Astrocyte (in vitro differentiated cells and primary cell): ENCODE data around the gene FMO5. TPM values are rescaled to one million over a fixed set of nuclear protein-coding genes. Genes with fewer than 3 reads are reported as not detected.

Experiments used
- DNase-seq: peaks from one replicate; pipeline ENCODE4 v3.0.0-alpha.2; 2010; ENCODE audit warnings: low read depth
- FAIRE-seq: peaks from 2 replicates; lab custom pipeline; 2011; peaks lifted over from hg19 to GRCh38; lab: Jason Lieb, UNC
- H2AFZ ChIP-seq: 2 replicates; pipeline ENCODE4 v1.6.0; 2012; ENCODE audit warnings: low read depth, low read length, inconsistent platforms
- H3K27ac ChIP-seq: 2 replicates; pipeline ENCODE4 v1.5.1; 2011; ENCODE audit warnings: low read depth, low read length, inconsistent platforms
- H3K27me3 ChIP-seq: 2 replicates; pipeline ENCODE4 v1.6.0; 2011; ENCODE audit warnings: low read length, inconsistent platforms; ENCODE audit not compliant: insufficient read depth
- H3K36me3 ChIP-seq: 2 replicates; pipeline ENCODE4 v1.5.1; 2011; ENCODE audit warnings: low read length, inconsistent platforms; ENCODE audit not compliant: insufficient read depth
- H3K4me1 ChIP-seq: 2 replicates; pipeline ENCODE4 v1.5.1; 2011; ENCODE audit warnings: low read length, inconsistent platforms; ENCODE audit not compliant: insufficient read depth
- H3K4me2 ChIP-seq: 2 replicates; pipeline ENCODE4 v1.6.0; 2012; ENCODE audit warnings: low read length, inconsistent platforms
- H3K4me3 ChIP-seq: 2 replicates; pipeline ENCODE4 v1.5.1; 2011; ENCODE audit warnings: low read depth, mild to moderate bottlenecking, low read length, inconsistent platforms; ENCODE audit not compliant: insufficient read depth
- H3K79me2 ChIP-seq: 2 replicates; pipeline ENCODE4 v1.6.0; 2012; ENCODE audit warnings: mild to moderate bottlenecking, low read length, inconsistent platforms; ENCODE audit not compliant: insufficient read depth
- H3K9ac ChIP-seq: 2 replicates; pipeline ENCODE4 v1.6.0; 2012; ENCODE audit warnings: mild to moderate bottlenecking, low read length, inconsistent platforms
- H3K9me3 ChIP-seq: 2 replicates; pipeline ENCODE4 v1.5.1; 2012; ENCODE audit warnings: low read depth, mild to moderate bottlenecking, low read length, inconsistent platforms; ENCODE audit not compliant: insufficient read depth
- H4K20me1 ChIP-seq: 2 replicates; pipeline ENCODE4 v1.6.0; 2012; ENCODE audit warnings: low read length, inconsistent platforms; ENCODE audit not compliant: insufficient read depth
- H3K27ac Mint-ChIP-seq: one replicate; pipeline ENCODE4 v1.8.0; 2021; ENCODE audit warnings: mild to moderate bottlenecking, mixed read lengths; ENCODE audit not compliant: unreplicated experiment
- H3K27me3 Mint-ChIP-seq: one replicate; pipeline ENCODE4 v1.8.0; 2021; ENCODE audit warnings: low read depth, mixed read lengths; ENCODE audit not compliant: unreplicated experiment
- H3K36me3 Mint-ChIP-seq: one replicate; pipeline ENCODE4 v1.8.0; 2021; ENCODE audit warnings: low read depth, mixed read lengths; ENCODE audit not compliant: unreplicated experiment
- H3K4me1 Mint-ChIP-seq: one replicate; pipeline ENCODE4 v1.8.0; 2021; ENCODE audit warnings: low read depth, mixed read lengths; ENCODE audit not compliant: unreplicated experiment
- H3K4me3 Mint-ChIP-seq: one replicate; pipeline ENCODE4 v1.8.0; 2021; ENCODE audit warnings: mild to moderate bottlenecking, moderate library complexity, mixed read lengths; ENCODE audit not compliant: unreplicated experiment
- H3K9me3 Mint-ChIP-seq: one replicate; pipeline ENCODE4 v1.8.0; 2021; ENCODE audit warnings: mild to moderate bottlenecking, mixed read lengths; ENCODE audit not compliant: unreplicated experiment
- EZH2 ChIP-seq: IDR thresholded peaks from 2 replicates; pipeline ENCODE4 v1.6.1; 2012; ENCODE audit warnings: mild to moderate bottlenecking, low read length, inconsistent platforms; ENCODE audit not compliant: insufficient read depth
- total RNA-seq: library from RNA; stranded (reverse); gene quantifications from 2 replicates; pipeline ENCODE4 v1.2.1, GENCODE V29; 2021
- TF ChIP-seq, protein P1 (sequence below): IDR thresholded peaks from 2 replicates; pipeline ENCODE4 v1.5.1; 2011; ENCODE audit warnings: low read depth, mild to moderate bottlenecking, inconsistent platforms, low read length, moderate library complexity; ENCODE audit not compliant: insufficient read depth

The FMO5 gene
- total RNA-seq, 1 donor from 2014 or later, result 1.0 TPM

DNA sequence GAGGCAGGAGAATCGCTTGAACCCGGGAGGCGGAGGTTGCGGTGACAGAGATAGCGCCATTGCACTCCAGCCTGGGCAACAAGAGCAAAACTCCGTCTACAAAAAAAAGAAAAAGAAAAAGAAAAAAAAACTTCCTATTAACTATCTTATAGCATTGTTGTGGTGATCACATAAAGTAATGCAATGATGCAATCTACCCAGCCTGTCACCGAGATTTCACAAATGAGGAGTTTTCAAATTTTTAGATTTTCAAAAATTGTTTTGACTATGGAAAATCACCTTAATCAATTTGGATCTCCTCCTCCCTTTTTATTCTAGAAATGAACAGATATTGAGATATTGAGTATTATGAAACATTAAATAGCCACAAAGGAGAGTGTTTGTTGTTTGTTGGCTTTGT, 8.0 kb downstream of the FMO5 start:
- DNase-seq (no peak), FAIRE-seq (no peak)
- Histone ChIP-seq H3K4me3 (no peak overlapping the region), H3K9ac (no peak overlapping the region), H2AFZ (no peak overlapping the region), H3K4me1 (no peaks in the 10 kb centered on the region), H3K79me2 (no peaks in the 10 kb centered on the region), H3K27me3 (no peaks in the 10 kb centered on the region), H3K36me3 (no peaks in the 10 kb centered on the region), H3K9me3 (no peaks in the 10 kb centered on the region), H3K4me2 (no peak overlapping the region), H3K27ac (no peak overlapping the region), H4K20me1 (no peaks in the 10 kb centered on the region)
- H3K9me3 Mint-ChIP-seq, result no peaks in the 10 kb centered on the region
- peaks cover 14% of the 10 kb centered on the region for H3K4me1 Mint-ChIP-seq
- no peaks in the 10 kb centered on the region for H3K36me3 Mint-ChIP-seq
- no peak for TF ChIP-seq EZH2
- TF ChIP-seq, protein P1, sequence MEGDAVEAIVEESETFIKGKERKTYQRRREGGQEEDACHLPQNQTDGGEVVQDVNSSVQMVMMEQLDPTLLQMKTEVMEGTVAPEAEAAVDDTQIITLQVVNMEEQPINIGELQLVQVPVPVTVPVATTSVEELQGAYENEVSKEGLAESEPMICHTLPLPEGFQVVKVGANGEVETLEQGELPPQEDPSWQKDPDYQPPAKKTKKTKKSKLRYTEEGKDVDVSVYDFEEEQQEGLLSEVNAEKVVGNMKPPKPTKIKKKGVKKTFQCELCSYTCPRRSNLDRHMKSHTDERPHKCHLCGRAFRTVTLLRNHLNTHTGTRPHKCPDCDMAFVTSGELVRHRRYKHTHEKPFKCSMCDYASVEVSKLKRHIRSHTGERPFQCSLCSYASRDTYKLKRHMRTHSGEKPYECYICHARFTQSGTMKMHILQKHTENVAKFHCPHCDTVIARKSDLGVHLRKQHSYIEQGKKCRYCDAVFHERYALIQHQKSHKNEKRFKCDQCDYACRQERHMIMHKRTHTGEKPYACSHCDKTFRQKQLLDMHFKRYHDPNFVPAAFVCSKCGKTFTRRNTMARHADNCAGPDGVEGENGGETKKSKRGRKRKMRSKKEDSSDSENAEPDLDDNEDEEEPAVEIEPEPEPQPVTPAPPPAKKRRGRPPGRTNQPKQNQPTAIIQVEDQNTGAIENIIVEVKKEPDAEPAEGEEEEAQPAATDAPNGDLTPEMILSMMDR, result no peak
- H3K27ac Mint-ChIP-seq, result no peak overlapping the region
- H3K27me3 Mint-ChIP-seq, result no peaks in the 10 kb centered on the region
- H3K4me3 Mint-ChIP-seq, result no peak overlapping the region

DNA sequence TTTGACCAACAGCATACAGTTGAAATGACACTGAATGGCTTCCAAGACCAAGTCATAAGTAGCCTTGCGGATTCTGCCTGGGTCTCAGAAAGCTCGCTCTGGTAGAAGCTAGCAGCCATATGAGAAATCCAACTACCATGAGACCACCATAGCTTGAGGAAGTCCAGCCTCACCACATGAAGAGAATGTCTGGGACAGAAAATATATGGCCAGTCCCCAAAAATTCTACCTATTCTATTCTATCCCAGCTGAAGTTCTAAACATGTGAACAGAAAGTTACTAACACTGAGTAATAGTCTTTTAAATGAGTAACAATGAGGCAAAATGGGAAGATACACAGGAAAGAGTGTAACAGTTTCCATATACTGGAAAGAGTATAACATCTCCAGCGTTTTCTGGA, 9.0 kb downstream of the FMO5 start:
- peaks cover 14% of the 10 kb centered on the region for H3K4me1 Mint-ChIP-seq
- no peak overlapping the region for H3K27ac Mint-ChIP-seq
- Histone ChIP-seq H2AFZ (no peak overlapping the region), H4K20me1 (no peaks in the 10 kb centered on the region), H3K4me2 (no peak overlapping the region), H3K4me3 (no peak overlapping the region), H3K36me3 (no peaks in the 10 kb centered on the region), H3K79me2 (no peaks in the 10 kb centered on the region), H3K9ac (no peak overlapping the region), H3K4me1 (no peaks in the 10 kb centered on the region), H3K27me3 (no peaks in the 10 kb centered on the region), H3K27ac (no peak overlapping the region), H3K9me3 (no peaks in the 10 kb centered on the region)
- DNase-seq, result no peak
- H3K9me3 Mint-ChIP-seq, result no peaks in the 10 kb centered on the region
- H3K36me3 Mint-ChIP-seq, result no peaks in the 10 kb centered on the region
- no peak for FAIRE-seq
- H3K27me3 Mint-ChIP-seq, result no peaks in the 10 kb centered on the region
- H3K4me3 Mint-ChIP-seq, result no peak overlapping the region
- no peak for TF ChIP-seq EZH2
- TF ChIP-seq, protein P1, result no peak

DNA sequence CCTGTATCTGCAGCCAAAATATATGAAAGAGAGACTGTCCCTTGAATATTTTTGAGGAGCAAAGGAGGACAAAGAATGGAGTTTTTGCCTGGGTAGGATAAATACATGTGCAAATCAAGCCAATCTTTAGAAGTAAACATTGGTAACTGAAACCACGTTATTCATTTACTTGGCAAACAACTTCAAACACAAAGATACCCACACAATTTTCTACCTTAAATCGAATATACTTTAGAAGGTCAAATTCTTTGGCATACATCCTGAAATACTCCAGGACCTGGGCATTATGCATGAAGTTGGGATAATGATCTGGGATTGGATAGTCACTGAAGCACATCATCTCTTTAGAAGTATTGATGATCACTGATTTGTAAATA, 9.6 kb downstream of the FMO5 start:
- FAIRE-seq, result no peak
- TF ChIP-seq, protein P1, result no peak
- TF ChIP-seq EZH2, result no peak

More for the DNA sequence above, 9.6 kb downstream of the FMO5 start:
- Mint-ChIP-seq H3K36me3 (no peaks in the 10 kb centered on the region), H3K4me3 (no peak overlapping the region), H3K9me3 (no peaks in the 10 kb centered on the region), H3K4me1 (peaks cover 14% of the 10 kb centered on the region), H3K27ac (no peak overlapping the region), H3K27me3 (no peaks in the 10 kb centered on the region)
- no peak overlapping the region for H3K27ac ChIP-seq
- H2AFZ ChIP-seq, result no peak overlapping the region
- H3K9ac ChIP-seq, result no peak overlapping the region
- no peaks in the 10 kb centered on the region for H3K9me3 ChIP-seq
- H3K4me2 ChIP-seq, result no peak overlapping the region
- H3K36me3 ChIP-seq, result no peaks in the 10 kb centered on the region
- no peaks in the 10 kb centered on the region for H3K79me2 ChIP-seq
- H4K20me1 ChIP-seq, result no peaks in the 10 kb centered on the region
- no peak for DNase-seq
- H3K27me3 ChIP-seq, result no peaks in the 10 kb centered on the region
- no peaks in the 10 kb centered on the region for H3K4me1 ChIP-seq
- no peak overlapping the region for H3K4me3 ChIP-seq
